HG03045 (cell line): Measurements from ENCODE around the gene CYP2C18.
"Not testable (repeated sequence)": the region's sequence is repeated elsewhere in the genome, so short reads cannot be mapped to it uniquely, and the experiment has no call there.

ENCODE experiments used
- ATAC-seq: cut with Tn5 transposase; IDR thresholded peaks from one replicate; pipeline ENCODE4 v1.9.1; 2021; ENCODE audit warnings: mild to moderate bottlenecking, moderate library complexity; ENCODE audit not compliant: unreplicated experiment

The CYP2C18 gene

DNA sequence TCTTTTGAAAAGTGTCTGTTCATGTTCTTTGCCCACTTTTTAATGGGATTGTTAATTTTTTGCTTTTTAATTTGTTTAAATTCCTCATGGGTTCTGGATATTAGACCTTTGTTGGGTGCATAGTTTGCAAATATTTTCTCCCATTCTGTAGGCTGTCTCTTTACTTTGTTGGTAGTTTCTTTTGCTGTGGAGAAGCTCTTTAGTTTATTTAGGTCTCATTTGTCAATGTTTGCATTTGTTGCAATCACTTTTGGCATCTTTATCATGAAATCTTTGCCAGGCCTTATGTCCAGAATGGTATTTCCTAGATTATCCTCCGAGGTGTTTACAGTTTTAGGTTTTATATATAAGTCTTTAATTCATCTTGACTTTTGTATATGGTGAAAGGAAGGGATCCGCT is 55.1 kb downstream of the CYP2C18 start:
- ATAC-seq: no peak

DNA sequence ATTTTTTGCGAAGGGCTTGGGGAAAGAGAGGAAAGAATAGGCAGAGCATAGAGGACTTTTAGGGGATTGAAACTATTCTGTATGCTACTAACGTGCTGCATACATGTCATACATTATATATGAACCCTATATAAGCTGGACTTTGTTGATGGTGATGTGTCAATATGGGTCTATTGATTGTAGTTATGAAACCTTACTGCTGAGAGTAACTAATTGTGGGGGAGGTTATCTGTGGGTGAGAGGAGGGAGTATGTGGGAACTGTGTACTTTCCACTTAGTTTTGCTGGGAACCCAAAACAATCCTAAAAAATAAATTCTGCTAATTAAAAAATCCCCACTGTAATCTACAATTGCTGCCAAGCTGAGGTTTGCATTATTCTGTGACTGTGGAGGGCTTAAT is 63.6 kb downstream of the CYP2C18 start:
- ATAC-seq: no peak

DNA sequence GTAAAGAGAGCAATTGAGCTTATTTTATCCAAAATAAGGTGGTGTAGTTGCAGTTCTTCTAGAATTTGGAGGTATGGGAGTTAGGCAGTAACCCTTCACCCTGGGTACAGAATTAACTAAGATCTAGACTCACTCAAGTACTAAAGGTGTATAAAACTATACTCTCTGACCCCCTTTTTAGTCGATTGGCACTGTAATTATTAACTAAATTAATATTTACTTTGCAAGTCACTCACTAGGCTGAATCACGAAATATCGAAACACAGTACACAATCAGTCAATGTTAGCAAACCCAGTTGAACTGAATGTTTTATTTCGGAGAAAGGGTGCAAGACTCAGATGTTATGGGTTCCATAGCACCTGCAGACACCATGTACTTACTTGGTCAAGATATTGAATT is 64.3 kb downstream of the CYP2C18 start:
- no peak for ATAC-seq

DNA sequence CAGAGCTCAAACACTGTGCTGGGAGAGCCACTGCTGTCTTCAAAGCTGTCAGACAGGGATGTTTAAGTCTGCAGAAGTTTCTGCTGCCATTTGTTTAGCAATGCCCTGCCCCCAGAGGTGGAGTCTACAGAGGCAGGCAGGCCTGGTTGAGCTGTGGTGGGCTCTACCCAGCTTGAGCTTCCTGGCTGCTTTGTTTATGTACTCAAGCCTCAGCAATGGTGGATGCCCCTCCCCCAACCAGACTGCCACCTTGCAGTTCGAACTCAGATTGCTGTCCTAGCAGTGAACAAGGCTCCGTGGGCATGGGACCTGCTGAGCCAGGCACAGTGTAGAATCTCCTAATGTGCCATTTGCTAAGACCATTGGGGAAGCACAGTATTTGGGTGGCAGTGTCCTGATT is 74.4 kb downstream of the CYP2C18 start:
- ATAC-seq: no peak

DNA sequence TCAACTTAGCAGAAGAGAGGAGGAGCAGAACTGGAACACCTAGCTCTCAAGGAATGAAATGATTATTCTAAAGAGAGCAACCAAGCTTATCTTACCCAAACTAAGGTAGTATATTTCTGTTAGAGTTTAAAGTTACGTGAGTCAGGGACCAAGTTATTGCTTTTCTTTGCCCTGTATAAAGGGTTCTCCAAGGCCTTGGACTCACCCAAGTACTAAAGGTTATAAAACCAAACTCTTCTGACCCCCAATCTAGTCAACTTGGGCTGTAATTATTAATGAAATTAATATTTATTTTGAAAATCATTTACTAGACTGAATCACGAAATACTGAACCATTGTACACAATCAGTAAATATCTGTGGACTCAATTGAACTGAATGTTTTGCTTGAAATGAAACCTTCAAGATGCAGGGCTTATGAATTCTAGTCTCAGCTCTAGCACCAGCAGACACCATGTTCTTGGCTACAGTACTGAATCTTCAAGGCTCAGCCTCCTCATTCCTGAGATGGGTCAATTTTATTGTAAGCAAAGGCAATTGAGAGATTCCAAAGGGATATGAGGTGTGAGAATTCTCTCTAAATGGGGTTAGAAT is 77.2 kb downstream of the CYP2C18 start:
- ATAC-seq: no peak

DNA sequence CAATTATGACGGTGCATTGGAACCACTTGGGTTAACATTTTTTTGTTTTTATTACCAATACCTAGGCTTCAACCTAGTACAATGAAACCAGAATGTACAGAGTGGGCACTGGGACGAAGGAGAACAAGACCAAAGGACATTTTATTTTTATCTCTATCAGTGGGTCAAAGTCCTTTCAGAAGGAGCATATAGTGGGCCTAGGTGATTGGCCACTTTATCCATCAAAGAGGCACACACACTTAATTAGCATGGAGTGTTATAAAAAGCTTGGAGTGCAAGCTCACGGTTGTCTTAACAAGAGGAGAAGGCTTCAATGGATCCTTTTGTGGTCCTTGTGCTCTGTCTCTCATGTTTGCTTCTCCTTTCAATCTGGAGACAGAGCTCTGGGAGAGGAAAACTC is 78.9 kb downstream of the CYP2C18 start, which contains the start of gene CYP2C19:
TSS of gene CYP2C19 (plus strand) at position 289 of the 400 bp plus-strand sequence. CDS start at position 314, 25 bp downstream.
- no peak for ATAC-seq

DNA sequence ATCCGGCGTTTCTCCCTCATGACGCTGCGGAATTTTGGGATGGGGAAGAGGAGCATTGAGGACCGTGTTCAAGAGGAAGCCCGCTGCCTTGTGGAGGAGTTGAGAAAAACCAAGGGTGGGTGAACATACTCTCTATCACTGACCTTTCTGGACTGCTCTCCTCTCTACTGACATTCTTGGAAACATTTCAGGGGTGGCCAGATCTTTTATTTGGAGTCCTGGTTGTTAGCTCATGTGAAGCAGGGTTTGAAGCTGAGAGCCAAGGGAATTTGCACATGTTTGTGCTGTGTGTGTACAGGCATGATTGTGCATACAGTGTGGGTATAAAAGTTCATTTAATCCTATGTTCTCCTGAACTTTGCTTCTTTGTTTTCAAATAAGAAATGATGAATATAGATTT is 91.9 kb downstream of the CYP2C18 start:
- not testable (repeated sequence) for ATAC-seq

DNA sequence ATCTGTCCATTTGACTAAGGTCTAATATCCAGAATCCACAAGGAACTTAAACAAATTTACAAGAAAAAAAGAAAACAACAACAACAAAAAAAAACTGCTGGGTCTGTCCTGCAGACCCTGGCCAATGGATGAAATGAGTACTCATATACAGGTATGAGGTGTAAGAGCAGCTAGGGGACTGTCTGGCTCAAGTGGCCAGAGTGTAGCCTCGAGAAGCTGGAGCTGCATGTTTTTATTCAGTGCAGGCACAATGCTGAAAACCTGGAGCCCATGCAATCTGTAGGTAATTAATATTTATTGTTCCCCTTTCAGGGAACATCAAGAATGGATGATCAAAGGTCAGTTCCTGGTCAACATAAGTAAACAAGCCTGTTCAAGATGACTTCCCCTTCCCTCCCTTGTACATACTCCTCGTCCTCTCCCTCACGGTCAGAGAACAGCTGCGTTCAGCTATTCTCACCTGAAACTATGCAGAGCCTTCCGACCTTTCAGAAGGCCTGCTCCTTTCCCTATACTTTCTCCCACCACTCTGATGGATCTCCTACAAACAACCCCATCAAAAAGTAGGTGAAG is 94.4 kb downstream of the CYP2C18 start:
- ATAC-seq: no peak

DNA sequence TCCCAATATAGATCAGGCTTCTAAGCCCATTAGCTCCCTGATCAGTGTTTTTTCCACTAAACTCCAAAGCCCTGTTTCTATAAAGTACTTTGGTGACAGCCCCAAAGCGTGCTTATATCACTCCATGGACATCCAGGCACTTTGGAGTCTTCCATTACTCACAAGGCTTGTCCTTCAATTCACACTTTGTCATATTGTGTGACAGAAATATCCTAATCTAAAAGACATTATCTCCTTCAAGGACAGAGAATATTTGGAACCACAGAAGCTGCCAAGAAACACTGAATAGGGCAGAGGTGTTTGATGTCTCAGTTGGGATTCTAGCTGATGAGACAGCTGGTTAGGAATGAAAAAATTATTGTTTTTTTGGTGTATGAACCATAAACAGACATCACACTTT is 97.3 kb downstream of the CYP2C18 start:
- ATAC-seq: no peak

DNA sequence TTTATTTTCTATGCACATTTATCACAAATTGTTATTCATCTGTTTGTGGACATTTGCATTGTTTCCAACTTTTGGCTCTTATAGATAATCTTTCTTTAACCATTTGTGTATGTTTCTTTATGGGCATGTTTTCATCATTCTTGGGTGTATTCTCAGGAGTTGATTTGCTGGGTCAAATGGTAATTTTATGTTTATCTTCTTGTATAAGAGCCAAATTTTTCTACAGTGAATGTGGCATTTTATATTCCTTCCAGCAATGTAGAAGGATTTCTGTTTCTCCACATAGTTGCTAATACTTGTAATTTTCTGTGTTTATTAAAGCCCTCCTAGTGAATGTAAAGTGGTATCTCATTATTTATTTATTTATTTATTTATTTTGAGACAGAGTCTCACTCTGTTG is 100.7 kb downstream of the CYP2C18 start:
- ATAC-seq: no peak

DNA sequence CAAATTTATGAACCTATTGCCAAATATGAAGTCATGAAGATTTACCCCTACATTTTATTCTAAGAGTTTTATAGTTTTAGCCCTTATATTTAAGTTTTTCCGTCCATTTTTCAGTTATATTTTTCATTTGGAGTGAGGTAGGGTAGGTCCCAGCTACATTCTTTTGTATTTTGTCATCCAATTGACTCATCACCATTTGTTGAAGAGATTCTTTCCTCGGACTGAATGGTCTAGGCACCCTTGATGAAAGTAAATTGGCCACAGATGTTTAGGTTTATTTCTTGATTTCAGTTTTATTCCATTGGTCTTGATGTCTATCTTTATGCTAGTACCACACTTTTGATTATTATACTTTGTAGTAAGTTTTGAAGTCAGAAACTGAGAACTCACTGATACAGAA is 101.7 kb downstream of the CYP2C18 start:
- ATAC-seq: no peak
